Dendritic cell treated with granulocyte-macrophage colony-stimulating factor and Interleukin-4, amounts not matched to agents 40 ng/mL and 50 ng/mL, for 4 days (primary cell): ENCODE results near the gene ABCC4.

Source experiments
- H3K27ac Mint-ChIP-seq: one replicate; pipeline ENCODE4 v1.8.0; 2022; ENCODE audit warnings: mild to moderate bottlenecking, mixed read lengths
- H3K27me3 Mint-ChIP-seq: one replicate; pipeline ENCODE4 v1.8.0; 2022; ENCODE audit warnings: mild to moderate bottlenecking, mixed read lengths
- H3K36me3 Mint-ChIP-seq: one replicate; pipeline ENCODE4 v1.8.0; 2022; ENCODE audit warnings: low read depth, mixed read lengths
- H3K4me1 Mint-ChIP-seq: one replicate; pipeline ENCODE4 v1.8.0; 2022; ENCODE audit warnings: low read depth, mixed read lengths
- H3K4me3 Mint-ChIP-seq: one replicate; pipeline ENCODE4 v1.8.0; 2022; ENCODE audit warnings: mild to moderate bottlenecking, moderate library complexity, mixed read lengths
- H3K9me3 Mint-ChIP-seq: one replicate; pipeline ENCODE4 v1.8.0; 2022; ENCODE audit warnings: mixed read lengths
- intact Hi-C: fragments of 100-400 bp; cut with micrococcal nuclease; formaldehyde crosslinking; loops from one replicate; pipeline ENCODE4 v1.15.0; 2022

Gene ABCC4

DNA sequence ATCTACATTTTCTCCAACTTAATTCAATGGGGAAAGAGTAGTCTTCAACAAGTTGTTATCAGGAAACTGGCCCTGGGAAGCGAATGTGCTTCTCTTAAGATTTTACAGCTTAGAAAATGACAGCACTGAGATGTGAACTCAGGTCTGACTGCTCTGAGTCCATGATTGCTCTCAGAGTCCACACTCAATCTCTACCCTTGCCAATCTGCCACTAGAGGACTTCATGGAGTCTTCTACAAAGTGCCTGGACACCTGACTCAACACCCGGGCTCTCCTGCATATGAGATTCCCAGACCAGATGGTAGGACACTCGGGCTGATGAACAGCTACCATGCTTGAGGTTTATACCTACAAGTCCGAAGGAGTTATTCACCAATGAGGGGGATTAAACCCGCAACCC, 74.8 kb downstream of the ABCC4 start:
- intact Hi-C loops: loop anchor here (5.0 kb wide), 3 partner anchors 46 to 624 kb away; partner anchors contain the start of gene GPR180

DNA sequence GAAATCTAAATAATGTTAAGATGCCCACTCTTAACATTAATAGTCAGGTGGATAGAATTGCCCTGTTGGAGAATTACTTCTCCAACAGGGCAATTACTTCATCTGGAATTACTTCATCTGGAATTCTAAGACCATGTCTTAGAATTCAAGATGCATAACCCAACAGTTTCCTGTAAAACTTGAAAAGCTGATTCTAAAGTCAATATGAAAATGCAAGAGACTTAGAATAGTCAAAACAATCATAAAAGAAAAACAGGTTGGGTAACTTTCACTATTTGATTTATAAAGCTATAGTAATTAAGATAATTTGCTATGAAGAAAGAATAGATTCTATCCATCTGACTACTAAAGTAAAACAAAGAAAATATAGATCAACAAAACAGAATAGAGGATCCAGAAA, 75.2 kb downstream of the ABCC4 start:
- Mint-ChIP-seq H3K9me3 (no peaks in the 10 kb centered on the region), H3K27ac (peak overlapping the region; percentile 96)

More for the DNA sequence above, 74.8 kb downstream of the ABCC4 start:
- H3K27ac Mint-ChIP-seq: peak overlapping the region; percentile 96
- H3K4me3 Mint-ChIP-seq: no peak overlapping the region
- H3K9me3 Mint-ChIP-seq: no peaks in the 10 kb centered on the region
- peaks cover 3% of the 10 kb centered on the region for H3K36me3 Mint-ChIP-seq
- peaks cover 37% of the 10 kb centered on the region for H3K4me1 Mint-ChIP-seq
- no peaks in the 10 kb centered on the region for H3K27me3 Mint-ChIP-seq

DNA sequence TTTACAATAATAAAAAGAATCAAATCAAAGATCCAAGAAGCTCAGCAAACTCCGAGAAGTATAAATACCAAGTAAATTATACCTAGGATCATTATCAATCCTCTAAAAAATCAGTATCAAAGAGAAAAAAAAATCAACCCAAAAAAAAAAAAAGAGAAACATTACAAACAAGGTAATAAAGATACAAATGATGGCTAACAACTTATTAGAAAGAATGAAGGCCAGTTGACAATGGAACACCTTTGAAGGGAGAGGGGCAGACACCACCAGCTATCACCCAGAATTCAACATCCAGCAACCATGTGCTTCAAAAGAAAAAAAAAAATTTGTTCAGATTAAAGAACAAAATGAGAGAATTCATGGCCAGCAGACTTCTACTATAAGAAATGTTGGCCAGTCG, 77.2 kb downstream of the ABCC4 start:
- H3K9me3 Mint-ChIP-seq: no peaks in the 10 kb centered on the region
- peaks cover 10% of the 10 kb centered on the region for H3K36me3 Mint-ChIP-seq
- no peak overlapping the region for H3K27ac Mint-ChIP-seq
- intact Hi-C loops: no loop called here
- H3K27me3 Mint-ChIP-seq: no peaks in the 10 kb centered on the region
- peaks cover 36% of the 10 kb centered on the region for H3K4me1 Mint-ChIP-seq
- H3K4me3 Mint-ChIP-seq: no peak overlapping the region

More for the DNA sequence above, 75.2 kb downstream of the ABCC4 start:
- no peaks in the 10 kb centered on the region for H3K27me3 Mint-ChIP-seq
- H3K4me1 Mint-ChIP-seq: peaks cover 37% of the 10 kb centered on the region
- H3K36me3 Mint-ChIP-seq: no peaks in the 10 kb centered on the region
- no peak overlapping the region for H3K4me3 Mint-ChIP-seq
- intact Hi-C loops: loop anchor here (5.0 kb wide), 3 partner anchors 46 to 624 kb away; partner anchors contain the start of gene GPR180

DNA sequence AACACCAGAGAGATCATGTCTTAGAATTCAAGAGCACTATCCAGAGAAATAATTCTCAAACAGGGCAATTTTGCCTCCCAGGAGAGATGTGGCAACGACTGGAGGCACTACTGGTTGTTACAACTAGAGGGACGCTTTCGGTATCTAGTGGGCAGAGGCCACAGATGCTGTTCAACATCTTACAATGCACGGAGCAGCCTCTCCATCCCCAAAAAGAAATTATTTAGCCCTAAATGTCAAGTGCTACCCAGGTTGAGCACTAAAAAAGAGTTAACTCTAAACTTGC, 78.6 kb downstream of the ABCC4 start:
- peaks cover 17% of the 10 kb centered on the region for H3K36me3 Mint-ChIP-seq
- peaks cover 32% of the 10 kb centered on the region for H3K4me1 Mint-ChIP-seq
- intact Hi-C loops: no loop called here
- no peak overlapping the region for H3K27ac Mint-ChIP-seq
- no peak overlapping the region for H3K4me3 Mint-ChIP-seq
- H3K27me3 Mint-ChIP-seq: no peaks in the 10 kb centered on the region
- no peaks in the 10 kb centered on the region for H3K9me3 Mint-ChIP-seq

GRCh38 chr13:95221971-95222732, 79.1 kb downstream of the ABCC4 start:
- intact Hi-C loops: no loop called here
- Mint-ChIP-seq H3K27me3 (no peaks in the 10 kb centered on the region), H3K36me3 (peaks cover 17% of the 10 kb centered on the region), H3K9me3 (no peaks in the 10 kb centered on the region), H3K27ac (peak overlapping the region; percentile 31), H3K4me1 (peaks cover 30% of the 10 kb centered on the region), H3K4me3 (no peak overlapping the region)

- Mint-ChIP-seq H3K4me3 (no peak overlapping the region), H3K9me3 (no peaks in the 10 kb centered on the region), H3K36me3 (peaks cover 17% of the 10 kb centered on the region), H3K27me3 (no peaks in the 10 kb centered on the region), H3K27ac (no peak overlapping the region), H3K4me1 (peaks cover 21% of the 10 kb centered on the region)
- intact Hi-C loops: no loop called here
Observed at GRCh38 chr13:95220611-95221010, 80.6 kb downstream of the ABCC4 start.

DNA sequence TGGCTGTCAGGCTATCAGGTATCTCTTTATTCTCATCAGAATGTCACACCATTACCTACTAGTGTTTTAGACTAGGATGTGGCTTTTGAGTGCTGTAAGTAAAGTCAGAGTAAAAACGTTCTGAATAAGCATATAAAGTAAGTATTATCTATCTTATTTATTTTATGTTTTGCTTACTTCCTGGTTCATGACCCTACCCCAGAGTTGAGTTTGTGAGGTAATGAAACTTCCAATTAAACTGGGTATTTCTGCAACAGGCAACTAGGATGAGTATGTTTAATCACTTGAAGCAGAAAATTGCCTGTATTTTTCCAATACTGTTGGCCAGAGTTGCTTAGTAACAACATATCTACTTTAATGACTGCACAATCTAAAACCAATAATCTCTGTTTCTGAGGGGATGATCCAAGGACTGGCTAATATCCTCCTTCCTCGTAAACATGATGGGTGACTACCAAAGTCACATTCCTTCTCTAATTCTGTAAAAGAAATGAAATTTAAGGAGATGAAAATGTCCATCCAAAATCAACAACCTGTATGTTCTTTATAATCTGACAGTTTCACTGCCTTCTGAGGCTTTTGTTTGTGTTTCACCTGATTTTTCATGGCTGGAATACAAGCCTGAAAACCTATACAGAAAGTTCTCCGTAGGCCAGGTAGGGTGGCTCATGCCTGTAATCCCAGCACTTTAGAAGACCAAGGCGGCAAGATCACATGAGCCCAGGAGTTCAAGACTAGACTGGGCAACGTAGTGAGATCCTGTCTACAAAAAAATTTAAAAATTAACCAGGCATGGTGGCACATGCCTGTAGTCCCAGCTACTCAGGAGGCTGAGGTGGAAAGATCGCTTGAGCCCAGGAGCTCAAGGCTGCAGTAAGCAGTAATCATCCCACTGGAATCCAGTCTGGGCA, 83.1 kb downstream of the ABCC4 start:
- Mint-ChIP-seq H3K9me3 (no peaks in the 10 kb centered on the region), H3K27me3 (no peaks in the 10 kb centered on the region), H3K27ac (peak overlapping the region; percentile 11), H3K36me3 (peaks cover 29% of the 10 kb centered on the region), H3K4me3 (no peak overlapping the region), H3K4me1 (peaks cover 28% of the 10 kb centered on the region)
- intact Hi-C loops: no loop called here

GRCh38 chr13:95216182-95216581, 85.1 kb downstream of the ABCC4 start:
- Mint-ChIP-seq H3K36me3 (peaks cover 39% of the 10 kb centered on the region), H3K4me1 (peaks cover 28% of the 10 kb centered on the region), H3K4me3 (no peak overlapping the region), H3K9me3 (no peaks in the 10 kb centered on the region), H3K27ac (no peak overlapping the region), H3K27me3 (no peaks in the 10 kb centered on the region)
- intact Hi-C loops: no loop called here

DNA sequence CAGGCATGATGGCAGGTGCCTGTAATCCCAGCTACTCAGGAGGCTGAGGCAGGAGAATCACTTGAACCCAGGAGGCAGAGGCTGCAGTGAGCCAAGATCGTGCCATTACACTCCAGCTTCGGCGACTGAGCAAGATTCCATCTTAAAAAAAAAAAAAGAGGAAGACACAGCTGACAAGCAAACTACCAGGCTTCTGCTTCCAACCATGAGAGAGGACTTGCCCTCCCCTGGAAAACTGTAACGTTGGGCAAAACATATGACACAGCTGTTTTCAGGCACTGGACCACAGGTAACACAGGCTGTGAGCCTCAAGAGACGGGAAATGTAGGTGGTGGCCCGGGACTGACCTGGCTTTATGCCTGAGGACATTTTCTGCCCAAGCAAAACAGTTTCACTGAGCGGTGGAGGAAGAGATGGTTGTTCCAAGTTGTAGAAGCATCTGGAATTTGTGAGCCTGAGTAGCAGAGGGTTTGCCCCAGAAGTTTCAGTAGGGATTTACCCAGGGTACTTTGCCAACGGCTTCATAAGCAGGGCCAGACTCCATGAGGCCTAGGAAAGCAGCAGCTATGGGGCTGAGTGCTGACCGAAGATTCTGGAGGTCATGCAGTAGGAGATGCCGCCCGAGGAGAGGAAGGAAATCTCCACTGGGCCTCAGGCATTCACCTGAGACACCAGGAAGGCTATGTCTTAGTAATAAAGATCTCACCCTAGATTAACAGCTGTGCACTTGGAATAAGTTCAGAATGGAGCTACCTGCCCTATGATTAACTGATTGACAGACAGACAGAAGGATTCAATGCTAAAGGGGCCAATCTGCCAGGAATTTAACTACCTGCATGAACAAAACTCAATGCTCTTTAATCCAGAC, 88.0 kb downstream of the ABCC4 start:
- Mint-ChIP-seq H3K27ac (peak overlapping the region; percentile 89), H3K4me3 (peak overlapping the region; percentile 20), H3K27me3 (no peaks in the 10 kb centered on the region), H3K36me3 (peaks cover 38% of the 10 kb centered on the region), H3K4me1 (peaks cover 16% of the 10 kb centered on the region), H3K9me3 (no peaks in the 10 kb centered on the region)
- intact Hi-C loops: no loop called here

- Mint-ChIP-seq H3K36me3 (peaks cover 56% of the 10 kb centered on the region), H3K27me3 (no peaks in the 10 kb centered on the region), H3K27ac (no peak overlapping the region), H3K4me1 (peaks cover 24% of the 10 kb centered on the region), H3K9me3 (no peaks in the 10 kb centered on the region), H3K4me3 (no peak overlapping the region)
- intact Hi-C loops: no loop called here
Observed at GRCh38 chr13:95209109-95209508, 92.1 kb downstream of the ABCC4 start.

DNA sequence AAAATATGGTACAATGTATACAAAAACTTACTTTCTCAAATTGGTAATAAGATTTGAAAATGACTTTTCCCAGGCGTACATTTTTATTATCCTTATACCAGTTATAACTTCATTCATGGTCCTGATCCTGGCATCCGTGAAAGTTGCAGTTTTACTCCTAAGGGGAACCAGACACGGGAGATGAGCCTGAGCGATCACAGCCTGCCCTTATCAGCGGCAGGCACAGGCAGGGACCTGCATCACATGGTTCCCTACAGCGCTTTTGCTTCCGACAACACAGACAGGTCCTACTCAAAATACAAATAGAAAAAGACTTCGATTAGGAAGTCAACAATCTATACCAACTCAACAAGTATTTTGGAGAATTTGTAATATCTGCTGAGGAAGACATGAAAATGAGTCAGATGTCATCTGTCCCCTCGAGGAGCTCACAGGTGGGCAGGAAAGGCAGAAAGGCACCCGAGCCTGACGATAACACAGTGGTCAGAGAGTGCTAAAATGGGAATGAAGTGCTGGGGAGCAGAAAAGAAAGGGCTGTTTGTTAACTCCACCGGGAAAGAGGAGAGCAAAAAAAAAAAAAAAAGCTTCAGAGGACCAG, 93.4 kb downstream of the ABCC4 start:
- no peak overlapping the region for H3K4me3 Mint-ChIP-seq
- no peaks in the 10 kb centered on the region for H3K9me3 Mint-ChIP-seq
- H3K36me3 Mint-ChIP-seq: peaks cover 58% of the 10 kb centered on the region
- H3K4me1 Mint-ChIP-seq: peaks cover 17% of the 10 kb centered on the region
- no peaks in the 10 kb centered on the region for H3K27me3 Mint-ChIP-seq
- H3K27ac Mint-ChIP-seq: no peak overlapping the region
- intact Hi-C loops: no loop called here

GRCh38 chr13:95206116-95206515, 95.1 kb downstream of the ABCC4 start:
- no peak overlapping the region for H3K27ac Mint-ChIP-seq
- no peak overlapping the region for H3K4me3 Mint-ChIP-seq
- H3K27me3 Mint-ChIP-seq: no peaks in the 10 kb centered on the region
- peaks cover 59% of the 10 kb centered on the region for H3K36me3 Mint-ChIP-seq
- peaks cover 20% of the 10 kb centered on the region for H3K4me1 Mint-ChIP-seq
- intact Hi-C loops: no loop called here
- no peaks in the 10 kb centered on the region for H3K9me3 Mint-ChIP-seq

DNA sequence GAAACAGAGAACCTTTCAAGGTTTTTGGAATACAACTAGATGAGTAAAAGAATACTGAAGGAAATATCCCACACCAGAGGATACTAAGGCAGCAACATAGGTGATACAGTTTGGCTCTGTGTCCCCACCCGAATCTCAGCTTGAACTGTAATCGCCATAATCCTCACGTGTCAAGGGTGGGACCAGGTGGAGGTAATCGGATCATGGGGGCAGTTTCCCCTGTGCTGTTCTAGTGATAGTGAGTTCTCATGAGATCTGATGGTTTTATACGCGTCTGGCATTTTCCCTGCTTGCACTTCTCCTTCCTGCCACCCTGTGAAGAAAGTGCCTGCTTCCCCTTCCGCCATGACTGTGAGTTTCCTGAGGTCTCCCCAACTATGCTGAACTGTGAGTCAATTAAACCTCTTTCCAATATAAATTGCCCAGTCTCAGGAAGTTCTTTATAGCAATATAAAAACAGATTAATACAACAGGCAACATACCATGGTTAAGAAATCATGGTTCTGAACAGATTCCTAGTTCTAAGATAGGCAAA, 97.0 kb downstream of the ABCC4 start:
- Mint-ChIP-seq H3K27ac (peak overlapping the region; percentile 64), H3K9me3 (no peaks in the 10 kb centered on the region), H3K4me3 (no peak overlapping the region), H3K27me3 (no peaks in the 10 kb centered on the region), H3K4me1 (peaks cover 20% of the 10 kb centered on the region), H3K36me3 (peaks cover 70% of the 10 kb centered on the region)
- intact Hi-C loops: no loop called here
